ENCODE measurements around the gene MT1H.
"Not testable (repeated sequence)": the region's sequence is repeated elsewhere in the genome, so short reads cannot be mapped to it uniquely, and the experiment has no call there.

Gene MT1H

DNA sequence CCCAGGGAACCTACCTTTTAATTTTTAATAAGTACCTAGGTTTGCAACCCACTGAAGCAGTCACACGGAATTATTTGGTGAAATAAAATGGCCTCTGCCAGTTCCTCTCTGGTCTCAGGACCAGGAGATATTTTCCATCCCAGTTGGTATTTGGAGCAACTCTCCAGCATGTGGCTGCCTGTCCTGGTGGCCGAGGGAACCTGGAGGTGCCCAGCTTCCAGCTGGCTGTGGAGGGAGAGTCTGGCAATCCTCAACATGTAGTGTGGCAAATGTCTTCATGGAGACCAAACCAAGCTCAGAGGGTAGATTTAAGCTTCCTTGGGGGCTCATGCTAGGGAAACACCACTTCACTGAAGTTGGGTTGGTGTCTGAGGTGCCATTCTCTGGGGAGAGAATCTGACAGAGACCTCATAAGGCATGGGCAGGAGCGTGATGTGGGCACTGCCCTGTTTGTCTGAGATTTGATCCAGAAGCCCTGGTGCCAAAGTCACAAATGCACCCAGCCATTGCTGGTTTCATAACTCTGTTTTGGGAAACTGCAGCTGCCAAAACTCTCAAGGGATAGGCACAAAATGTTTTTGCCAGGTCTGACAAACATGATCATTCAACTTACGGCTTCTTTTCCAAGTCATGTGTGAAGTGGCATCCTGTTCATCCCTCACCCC, 15.4 kb downstream of the MT1H start:
- DNase-seq, result no peak

DNA sequence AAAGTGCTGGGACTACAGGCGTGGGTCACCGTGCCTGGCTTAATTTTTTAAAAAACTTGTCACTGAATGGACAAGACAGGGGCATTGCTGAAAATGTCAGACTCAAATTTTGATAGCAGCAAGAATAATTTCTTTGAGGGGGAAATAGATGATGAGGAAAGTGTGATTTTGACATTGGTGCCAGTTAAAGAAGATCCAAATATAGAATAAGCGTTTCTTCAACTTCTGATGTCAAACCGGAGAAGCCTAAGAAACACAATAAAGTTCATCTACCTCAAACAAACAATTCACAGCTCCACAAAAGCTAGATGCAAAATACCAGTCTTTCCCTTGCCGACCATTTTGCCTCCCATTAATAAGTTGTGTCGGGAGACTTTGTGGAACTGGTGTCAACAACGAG, 17.1 kb downstream of the MT1H start:
- DNase-seq, result no peak

DNA sequence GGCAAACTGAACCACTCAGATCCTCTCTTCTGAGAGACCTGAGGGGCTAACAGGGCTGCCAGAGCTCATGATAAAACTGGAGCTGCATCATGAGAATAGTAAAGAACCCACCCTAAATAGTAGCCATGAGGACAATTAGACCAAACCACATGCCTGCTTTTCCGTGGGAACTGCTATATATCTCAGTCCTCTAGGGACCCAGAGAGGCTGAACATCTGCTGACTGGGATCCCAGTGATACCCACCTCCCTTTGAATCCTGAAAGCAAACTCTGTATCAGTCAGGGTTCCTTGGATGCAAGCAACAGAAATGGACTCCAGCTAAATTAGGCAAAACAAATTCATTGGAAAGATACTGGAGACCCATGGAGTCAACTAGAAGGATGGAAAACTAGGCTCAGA, 19.1 kb downstream of the MT1H start:
- no peak for DNase-seq

DNA sequence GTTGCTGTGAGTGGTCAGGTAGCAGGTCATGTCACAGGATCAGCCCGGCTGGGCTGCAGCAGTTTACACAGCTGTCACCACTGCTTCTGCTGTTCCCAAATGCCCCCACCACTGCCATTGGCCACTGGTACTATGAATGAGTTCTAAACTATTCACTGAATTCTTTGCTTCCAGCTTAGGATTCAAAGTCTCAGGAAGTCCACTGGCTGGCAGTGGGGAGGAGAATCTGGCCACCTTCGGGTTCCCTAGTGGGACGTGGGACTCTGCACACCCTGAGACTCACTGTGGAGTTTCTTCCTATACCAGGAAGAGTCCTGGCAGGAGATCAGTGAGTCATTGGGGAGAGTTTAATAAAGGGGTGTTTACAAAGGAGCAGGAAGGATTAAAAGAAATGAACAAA, 19.6 kb downstream of the MT1H start:
- DNase-seq, result no peak

DNA sequence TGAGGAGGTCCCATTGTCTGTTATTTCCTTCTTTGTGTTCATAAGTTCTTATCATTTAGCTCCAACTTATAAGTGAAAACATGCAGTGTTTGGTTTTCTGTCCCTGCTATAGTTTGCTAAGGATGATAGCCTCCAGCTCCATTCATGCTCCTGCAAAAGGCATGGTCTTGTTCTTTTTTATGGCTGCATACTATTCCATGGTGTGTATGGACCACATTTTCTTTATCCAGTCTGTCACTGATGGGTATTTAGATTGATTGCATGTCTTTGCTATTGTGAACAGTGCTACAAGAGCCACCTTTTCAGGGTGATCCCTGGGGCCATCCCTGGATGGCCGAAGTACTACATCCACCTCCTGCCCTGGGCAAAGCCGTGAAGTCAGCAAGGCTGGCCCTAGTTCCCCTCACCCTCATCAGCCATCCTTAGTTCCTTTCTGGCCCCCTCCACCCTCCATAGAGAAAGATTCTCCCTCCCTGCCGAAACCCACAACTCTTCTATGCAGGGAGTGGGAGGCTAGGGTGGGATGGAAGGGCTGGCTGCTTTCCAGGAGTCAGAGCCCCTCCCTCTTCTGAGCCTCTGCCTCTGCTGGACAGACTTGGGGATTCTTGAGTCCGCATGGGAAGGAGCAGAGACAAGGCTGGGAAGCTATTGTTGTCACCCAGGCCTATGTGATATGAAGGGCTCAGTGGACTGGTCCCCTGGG, 21.0 kb downstream of the MT1H start:
- DNase-seq, result no peak

DNA sequence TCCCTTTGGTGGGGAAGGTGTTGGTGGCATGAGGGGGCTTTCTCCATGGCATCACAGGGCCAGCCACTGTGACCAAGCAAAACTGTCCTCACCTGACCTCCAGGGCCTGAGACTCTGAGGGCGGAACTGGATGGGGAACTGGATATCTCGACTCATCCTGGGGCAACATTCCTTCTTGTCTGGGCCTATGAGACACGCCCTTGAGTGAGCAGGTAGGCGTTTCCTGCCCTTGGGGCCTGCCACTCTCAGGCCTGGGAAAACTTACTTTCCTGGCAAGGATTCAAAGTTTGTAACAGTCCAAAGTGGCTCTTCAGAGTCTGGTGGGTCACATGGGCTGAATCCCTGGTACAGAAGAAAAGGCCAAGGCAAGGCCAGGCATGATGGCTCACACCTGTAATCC, 22.3 kb downstream of the MT1H start:
- DNase-seq, result no peak

DNA sequence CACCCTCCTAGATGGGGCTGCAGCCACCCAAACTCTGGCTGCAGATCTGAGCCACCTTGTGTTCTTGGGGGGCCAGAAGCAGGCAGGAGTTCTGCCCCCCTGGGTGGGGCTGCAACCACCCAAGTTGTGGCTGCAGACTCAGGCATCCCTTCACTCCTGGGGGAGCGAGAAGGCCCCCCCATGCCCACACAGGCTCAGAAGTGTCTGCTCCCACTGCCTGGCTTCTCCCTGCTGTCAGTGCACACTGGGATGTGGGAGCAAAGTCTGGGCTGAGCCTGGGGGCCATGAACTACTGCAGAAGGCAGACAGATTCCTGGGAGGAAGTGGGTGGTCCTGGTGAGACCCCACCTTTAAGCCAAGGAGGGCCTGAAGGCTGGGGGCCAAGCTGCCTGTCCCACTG, 25.6 kb downstream of the MT1H start:
- DNase-seq, result no peak

DNA sequence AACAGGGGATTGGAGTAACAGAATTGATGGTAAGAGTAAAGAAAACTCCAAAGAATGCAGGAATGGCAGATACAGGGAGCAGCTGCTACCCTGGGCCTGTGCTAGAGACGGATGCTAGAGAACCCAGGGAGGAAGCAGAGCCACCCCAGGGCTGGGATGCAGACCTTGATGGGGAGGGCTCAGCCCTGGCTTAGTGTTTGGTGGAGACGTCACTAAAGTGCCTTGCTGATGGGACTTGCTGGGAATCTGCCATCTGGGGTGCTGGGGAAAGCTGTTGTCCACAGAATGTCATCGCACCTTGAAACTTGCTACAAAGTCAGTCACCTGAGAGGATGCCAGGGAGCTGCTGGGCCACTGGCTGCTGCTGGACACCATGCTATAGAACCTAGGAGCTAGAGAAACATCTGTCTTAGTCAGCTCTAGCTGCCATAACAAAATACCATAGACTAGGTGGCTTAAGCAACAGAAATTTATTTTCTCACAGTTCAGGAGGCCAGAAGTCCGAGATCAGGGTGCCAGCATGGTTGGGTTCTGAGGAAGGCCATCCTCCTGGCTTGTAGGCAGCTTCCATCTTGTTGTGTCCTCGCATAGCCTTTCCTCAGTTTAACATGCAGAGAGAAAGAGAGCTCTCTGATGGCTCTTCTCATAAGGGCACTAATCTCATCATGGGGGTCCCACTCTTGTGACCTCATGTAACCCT, 28.0 kb downstream of the MT1H start:
- DNase-seq, result no peak

DNA sequence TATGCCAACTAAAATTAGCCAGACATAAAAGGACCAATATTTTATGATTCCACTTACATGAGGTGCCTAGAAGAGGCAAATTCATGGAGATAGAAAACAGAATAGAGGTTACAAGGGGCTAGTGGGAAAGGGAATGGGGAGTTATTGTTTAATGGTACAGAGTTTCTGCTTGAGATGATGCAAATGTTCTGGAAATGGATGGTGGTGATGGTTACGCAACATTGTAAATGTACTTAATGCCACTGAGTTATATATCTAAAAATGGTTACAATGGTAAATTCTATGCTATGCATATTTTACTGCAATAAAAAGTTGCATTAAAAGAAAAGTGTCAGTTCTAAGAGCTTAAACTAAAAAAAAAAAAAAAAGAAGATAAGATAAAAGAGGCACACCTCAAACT, 30.6 kb downstream of the MT1H start:
- DNase-seq, result peak; percentile 10

DNA sequence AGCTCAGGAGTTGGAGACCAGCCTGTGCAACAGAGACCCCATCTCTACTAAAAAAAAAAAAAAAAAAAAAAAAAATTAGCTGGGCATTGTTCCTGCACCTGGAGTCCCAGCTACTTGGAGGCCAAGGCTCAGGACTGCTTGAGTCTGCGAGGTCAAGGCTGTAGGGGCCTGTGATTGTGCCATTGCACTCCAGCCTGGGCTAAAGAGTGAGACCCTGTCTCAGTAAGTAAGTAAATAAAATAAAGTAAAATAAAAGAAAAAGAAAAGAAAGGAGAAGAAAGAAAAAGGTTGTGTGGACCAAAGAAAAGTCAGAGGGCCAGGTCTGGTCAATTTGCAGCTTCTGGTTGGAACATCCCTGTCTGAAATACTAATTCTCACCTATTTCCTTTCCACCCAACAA, 31.0 kb downstream of the MT1H start:
- DNase-seq, result no peak

DNA sequence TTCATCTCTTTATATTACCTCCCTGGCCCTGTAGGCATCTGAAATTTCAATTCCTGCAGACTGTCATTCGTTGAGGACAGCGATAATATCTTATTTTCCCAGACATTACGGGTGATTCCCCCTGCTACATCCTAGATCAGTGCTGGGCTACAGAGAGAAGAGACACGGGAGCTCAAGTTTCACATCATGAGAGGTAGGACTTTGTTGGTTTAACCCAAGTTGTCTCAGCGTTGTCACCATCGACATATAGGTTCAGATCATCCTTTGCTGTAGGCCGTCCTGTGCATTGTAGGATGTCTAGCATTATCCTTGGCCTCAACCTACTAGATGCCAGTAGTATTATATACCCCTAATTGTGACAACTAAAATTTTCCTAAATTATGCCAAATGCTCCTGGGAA, 31.9 kb downstream of the MT1H start:
- no peak for DNase-seq

DNA sequence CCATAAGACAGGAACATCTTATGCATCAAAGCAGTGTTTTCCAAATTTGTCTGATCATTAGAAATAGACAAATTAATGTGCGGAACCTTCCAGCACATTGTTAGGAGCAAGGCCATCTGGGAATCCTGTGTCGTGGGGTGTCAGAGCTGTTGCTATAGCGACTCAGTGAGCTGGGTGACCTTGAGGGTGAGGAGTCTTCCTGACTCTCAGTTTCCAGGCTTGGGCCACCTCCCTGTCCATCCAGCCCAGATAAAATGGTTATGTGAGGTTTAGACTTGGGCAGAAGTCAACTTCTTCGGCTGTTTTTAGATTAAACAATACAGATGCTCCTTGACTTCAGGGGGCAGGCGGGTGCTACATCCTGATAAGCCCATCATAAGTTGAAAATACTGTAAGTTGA, 33.2 kb downstream of the MT1H start:
- no peak for DNase-seq

DNA sequence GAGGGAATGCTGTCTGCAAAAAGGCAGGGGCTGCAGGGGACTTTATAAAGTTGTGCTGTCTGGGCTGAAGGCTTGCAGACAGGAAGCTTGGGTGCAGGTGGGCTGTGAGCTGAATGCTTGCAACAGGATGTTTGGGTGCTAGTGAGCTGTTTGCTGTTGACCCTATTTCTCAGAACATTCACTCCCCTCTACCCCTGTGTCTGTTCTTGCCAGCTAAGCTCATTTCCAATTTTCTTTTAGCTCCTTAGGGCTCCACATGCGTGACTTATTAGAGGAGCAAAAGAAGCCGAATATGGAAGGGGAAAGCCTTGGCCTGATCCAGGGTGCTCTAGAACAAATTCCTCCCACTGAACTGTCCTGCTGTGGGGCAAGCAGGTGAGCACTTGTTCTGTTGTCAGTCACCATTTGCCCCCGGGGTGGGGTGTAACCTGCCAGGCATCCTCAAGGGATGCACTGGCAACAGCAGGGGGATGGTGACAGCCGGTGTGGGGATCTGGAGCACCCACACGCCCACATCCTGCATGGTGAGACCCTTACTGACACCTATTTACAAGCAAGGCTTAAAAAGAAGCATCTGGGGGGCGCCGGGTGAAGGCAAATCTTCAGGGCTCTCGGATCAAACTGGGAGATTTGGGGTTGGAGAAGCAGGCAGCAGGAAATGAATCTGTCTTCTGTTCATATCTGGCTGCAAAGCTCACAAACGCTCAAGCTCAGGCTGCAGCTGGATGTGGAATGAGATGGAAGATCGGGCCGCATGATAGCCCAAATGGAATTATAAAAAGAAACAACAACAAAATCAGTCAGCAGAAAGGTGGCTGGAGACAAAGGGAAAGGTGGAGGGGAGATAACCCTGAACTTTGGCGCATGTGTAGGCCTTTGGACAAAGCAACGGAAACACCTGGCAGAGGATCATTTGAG, 39.2 kb downstream of the MT1H start:
- no peak for DNase-seq

DNA sequence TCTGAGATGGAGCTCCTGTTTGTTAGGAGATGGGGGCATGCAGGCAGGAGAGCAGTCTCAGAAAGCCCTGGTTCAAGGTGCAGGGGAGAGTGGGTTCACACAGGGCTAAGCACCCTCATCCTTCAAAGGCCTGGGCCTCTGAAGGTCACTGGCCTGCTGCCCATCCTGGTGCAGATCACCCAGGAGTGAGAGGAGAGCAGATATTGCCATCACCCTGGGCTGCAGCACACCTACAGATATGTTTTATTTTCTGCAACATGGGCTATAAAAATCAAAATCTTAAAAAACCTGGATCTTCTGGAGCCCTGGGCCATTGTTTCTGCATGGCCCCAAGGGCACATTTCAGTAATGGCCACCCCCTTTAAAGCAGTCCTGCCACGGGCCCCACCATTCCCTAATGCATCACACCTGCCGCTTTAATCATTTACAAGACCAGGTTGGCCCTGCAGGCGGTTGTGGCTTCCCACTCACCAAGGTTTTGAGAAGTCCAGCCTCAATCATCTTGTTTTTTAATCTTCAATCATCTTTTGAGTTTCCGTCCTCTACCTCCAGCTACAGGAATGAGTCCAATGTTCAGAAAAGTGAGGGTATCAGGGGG, 39.9 kb downstream of the MT1H start:
- no peak for DNase-seq

DNA sequence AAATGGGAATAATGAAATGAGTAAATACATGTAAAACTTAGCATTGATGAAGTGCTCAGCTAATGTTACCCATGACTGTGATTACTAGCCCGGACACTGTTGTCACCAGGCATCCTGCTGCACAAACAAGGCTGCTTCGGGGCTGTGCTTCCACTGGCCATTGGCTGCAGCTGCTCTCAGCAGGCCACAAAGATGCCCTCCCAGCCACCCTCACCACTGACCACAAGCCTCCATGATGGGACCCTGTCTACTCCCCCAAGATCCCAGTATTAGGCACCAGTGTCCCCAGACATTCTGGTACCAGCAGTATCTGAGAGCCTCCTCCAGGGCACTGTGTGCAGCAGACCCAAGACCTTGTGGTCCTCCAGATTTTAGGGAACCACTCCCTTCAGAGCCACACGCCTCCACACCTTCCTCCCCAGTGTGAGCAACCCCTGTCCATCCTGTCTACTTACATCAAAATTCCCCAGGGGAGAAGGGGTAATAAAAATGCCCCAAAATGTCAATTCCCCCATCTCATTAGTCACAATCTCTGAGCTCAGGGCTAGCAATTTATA, 40.6 kb downstream of the MT1H start:
- no peak for DNase-seq

DNA sequence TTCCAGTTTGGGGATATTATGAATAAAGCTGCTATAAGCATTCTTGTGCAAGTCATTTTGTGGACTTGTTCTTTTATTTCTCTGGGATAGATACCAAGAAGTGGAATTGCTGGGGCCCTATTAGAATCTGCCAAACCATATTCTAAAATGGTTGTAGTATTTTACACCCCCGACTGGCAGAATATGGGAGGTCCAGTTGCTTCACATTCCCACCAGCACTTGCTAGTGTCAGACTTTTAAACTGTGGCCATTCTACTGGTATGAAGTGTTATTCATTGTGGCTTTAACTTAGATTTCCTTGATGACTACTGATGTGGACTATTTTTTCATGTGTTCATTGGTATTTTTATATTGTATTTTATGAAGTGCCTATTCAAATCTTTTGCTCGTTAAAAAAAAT, 42.2 kb downstream of the MT1H start:
- DNase-seq, result no peak

DNA sequence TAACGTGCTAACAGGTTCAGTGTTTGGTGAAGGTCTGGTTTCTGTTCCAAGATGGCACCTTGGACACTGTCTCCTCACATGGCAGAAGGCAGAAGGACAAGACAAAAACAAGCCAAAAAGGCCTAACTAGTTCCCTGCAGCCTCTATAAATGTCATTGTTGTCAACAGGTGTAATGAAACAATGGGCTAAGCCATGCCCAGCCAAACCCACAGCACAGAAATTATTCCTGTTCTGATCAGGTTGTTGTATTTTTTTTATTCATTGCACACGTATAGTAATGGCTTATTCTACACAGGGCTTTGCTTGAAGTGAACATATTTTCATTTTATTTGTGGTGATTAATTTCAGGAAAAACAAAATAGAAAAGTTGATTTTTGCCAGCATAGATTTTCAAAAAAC, 44.2 kb downstream of the MT1H start:
- DNase-seq, result no peak

DNA sequence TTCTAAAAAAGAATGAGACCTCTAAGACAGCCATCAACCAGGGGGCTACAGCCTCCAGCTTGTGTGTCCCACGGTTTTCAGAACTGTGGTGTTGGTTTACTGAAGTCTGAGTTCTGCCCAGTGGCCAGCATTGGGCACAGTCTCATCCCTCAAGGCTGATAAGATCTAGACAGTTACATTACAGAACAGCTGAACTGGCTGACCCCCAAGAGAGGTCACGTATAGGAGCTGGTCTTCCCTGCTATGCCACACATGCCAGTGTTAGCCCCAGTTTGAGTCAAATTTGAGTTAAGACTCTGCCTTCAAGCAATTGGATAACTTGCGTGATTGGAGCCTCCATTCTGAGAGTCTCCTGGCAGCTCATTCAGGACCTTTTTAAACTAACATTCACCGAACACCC, 45.5 kb downstream of the MT1H start:
- DNase-seq, result no peak

DNA sequence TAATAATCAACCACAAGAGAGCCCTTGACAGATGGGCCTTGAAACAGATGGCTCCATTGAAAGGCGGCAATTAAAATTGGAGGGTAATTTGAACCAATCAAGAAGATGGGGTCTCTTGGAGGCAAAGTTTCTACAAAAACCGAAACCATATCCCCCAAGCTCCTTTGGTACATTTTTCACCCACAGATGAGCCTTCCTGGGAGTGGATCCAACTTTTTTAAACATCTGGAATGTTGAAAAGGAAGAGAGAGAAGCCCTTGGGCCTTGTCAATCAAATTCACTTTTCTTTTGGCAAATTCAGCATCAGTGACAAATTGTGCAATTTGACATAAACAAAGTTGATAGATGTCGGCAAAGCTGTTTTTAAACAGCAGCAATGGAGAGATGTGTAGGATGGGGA, 47.1 kb downstream of the MT1H start:
- DNase-seq, result no peak

DNA sequence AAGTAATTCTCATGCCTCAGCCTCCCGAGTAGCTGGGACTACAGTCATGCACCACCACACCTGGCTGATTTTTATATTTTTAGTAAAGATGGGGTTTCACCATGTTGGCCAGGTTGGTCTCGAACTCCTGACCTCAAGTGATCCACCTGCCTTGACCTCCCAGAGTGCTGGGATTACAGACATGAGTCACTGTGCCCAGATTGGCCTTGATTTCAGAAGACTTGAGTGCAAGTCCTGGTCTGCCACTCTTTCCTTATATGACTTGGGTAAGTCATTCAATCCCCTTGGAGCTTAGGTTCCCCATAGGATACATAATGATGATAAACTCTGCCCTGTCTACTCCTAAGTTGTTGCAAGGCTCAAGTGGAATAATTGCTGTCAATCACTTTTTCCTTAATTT, 47.9 kb downstream of the MT1H start:
- DNase-seq, result not testable (repeated sequence)
